Spleen (tissue), 7 donors: ENCODE measurements around the gene MAP7D1.

Source experiments
- POLR2A ChIP-seq, 3 donors: fragments of 450-650 bp; IDR thresholded peaks; one replicate each; pipeline ENCODE4 v1.5.1; 2017; ENCODE audit warnings: antibody characterized with exemption in 3 of 3, mild to moderate bottlenecking in 1 of 3
- POLR2AphosphoS5 ChIP-seq, 3 donors: sonication (generic); formaldehyde crosslinking; IDR thresholded peaks; one replicate each; pipeline ENCODE4 v1.5.1; 2017; ENCODE audit warnings: antibody characterized with exemption in 3 of 3
- TF ChIP-seq, protein P1 (sequence below), 11 experiments: fragments of 200-600 bp in 7 of 11; fragments of 450-650 bp in 4 of 11; sonication (generic) in 4 of 11; IDR thresholded peaks in 8 of 11; conservative IDR thresholded peaks in 3 of 11; 1 replicate in 7 of 11; 2 replicates in 4 of 11; pipeline versions ENCODE4 v1.4.0 to v1.8.0; 2016 to 2021; ENCODE audit warnings: antibody characterized with exemption in 11 of 11, inconsistent platforms in 4 of 11, mild to moderate bottlenecking in 1 of 11
- donor health status: DM: no; HTN: no; CAD: no; lungs with moderate emphysema.
- donor health status: DM: no; HTN: no; CAD: no.
- donor health status: DM: no; HTN: no; CAD: no.

- TF ChIP-seq, protein P1, sequence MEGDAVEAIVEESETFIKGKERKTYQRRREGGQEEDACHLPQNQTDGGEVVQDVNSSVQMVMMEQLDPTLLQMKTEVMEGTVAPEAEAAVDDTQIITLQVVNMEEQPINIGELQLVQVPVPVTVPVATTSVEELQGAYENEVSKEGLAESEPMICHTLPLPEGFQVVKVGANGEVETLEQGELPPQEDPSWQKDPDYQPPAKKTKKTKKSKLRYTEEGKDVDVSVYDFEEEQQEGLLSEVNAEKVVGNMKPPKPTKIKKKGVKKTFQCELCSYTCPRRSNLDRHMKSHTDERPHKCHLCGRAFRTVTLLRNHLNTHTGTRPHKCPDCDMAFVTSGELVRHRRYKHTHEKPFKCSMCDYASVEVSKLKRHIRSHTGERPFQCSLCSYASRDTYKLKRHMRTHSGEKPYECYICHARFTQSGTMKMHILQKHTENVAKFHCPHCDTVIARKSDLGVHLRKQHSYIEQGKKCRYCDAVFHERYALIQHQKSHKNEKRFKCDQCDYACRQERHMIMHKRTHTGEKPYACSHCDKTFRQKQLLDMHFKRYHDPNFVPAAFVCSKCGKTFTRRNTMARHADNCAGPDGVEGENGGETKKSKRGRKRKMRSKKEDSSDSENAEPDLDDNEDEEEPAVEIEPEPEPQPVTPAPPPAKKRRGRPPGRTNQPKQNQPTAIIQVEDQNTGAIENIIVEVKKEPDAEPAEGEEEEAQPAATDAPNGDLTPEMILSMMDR (IDR thresholded peaks at IDR 0.05 in 8 of 11, conservative IDR thresholded peaks at IDR 0.05 in 3 of 11) = no peak
- TF ChIP-seq POLR2A (IDR thresholded peaks at IDR 0.05) (no peak), POLR2AphosphoS5 (IDR thresholded peaks at IDR 0.05) (peak in 1 of 3 donors; percentile 44)
These were observed 40.7 kb upstream of the MAP7D1 start for GRCh38 chr1:36115200-36115669.
